Adrenal gland (tissue), 12 donors: ENCODE measurements around the gene DTL. TPM values are rescaled to one million over a fixed set of nuclear protein-coding genes. Genes with fewer than 3 reads are reported as not detected.
A peak's percentile ranks its signal among the peaks of the same experiment; 100 is the strongest.

Source experiments
- DNase-seq, 7 donors: peaks; one replicate each; pipeline ENCODE4 v3.0.0-alpha.2; 2019 to 2020
- H3K27ac ChIP-seq, 5 donors: fragments of 200-600 bp; sonication (generic) in 4 of 5; 1 replicate in 3 of 5; 2 replicates in 2 of 5; pipeline versions ENCODE4 v1.5.1 to v1.8.0; 2016 to 2020; ENCODE audit warnings: mild to moderate bottlenecking in 1 of 5
- H3K27me3 ChIP-seq: fragments of 200-600 bp; 2 replicates; pipeline ENCODE4 v1.8.0; 2021
- H3K36me3 ChIP-seq, 2 donors: fragments of 200-600 bp; replicated peaks in 1 of 2; 1 replicate in 1 of 2; 2 replicates in 1 of 2; pipeline versions ENCODE4 v1.5.1 to v1.8.0; 2018 to 2022
- H3K4me1 ChIP-seq, 2 donors: fragments of 200-600 bp; replicated peaks in 1 of 2; 1 replicate in 1 of 2; 2 replicates in 1 of 2; pipeline versions ENCODE4 v1.5.1 to v1.8.0; 2018 to 2021
- H3K4me3 ChIP-seq, 4 donors: fragments of 200-600 bp; sonication (generic) in 3 of 4; one replicate each; pipeline ENCODE4 v1.5.1; 2016 to 2018
- H3K9me3 ChIP-seq, 3 donors: fragments of 200-600 bp; sonication (generic) in 1 of 3; replicated peaks in 1 of 3; 1 replicate in 2 of 3; 2 replicates in 1 of 3; pipeline versions ENCODE4 v1.5.1 to v1.8.0; 2016 to 2021
- POLR2A ChIP-seq, 2 donors: fragments of 450-650 bp; IDR thresholded peaks; one replicate each; pipeline ENCODE4 v1.6.1; 2017; ENCODE audit warnings: antibody characterized with exemption in 2 of 2, mild to moderate bottlenecking in 2 of 2, moderate library complexity in 1 of 2
- WGBS, 4 donors: extraction: QIAGEN DNeasy Blood & Tissue Kit in 2 of 4; methylation state at CpG; one replicate each; pipeline versions ENCODE4 v1.1.5 to v1.1.7; 2013 to 2017; 5-methylcytosine and 5-hydroxymethylcytosine counted together
- intact Hi-C, 2 donors: fragments of 100-400 bp; cut with DNase I; formaldehyde crosslinking; loops; one replicate each; pipeline versions ENCODE4 v1.14.1 to v1.15.0; 2022 to 2023
- polyA plus RNA-seq, 3 donors: library from polyadenylated mRNA; stranded (reverse); fragments of 200-250 nt in 2 of 3; fragments of 350-450 nt in 1 of 3; fragmentation: Illumina TruSeq in 1 of 3; extraction: RNeasy Lipid Tissue Mini Kit (QIAGEN cat#74804) in 1 of 3; gene quantifications; one replicate each; pipeline ENCODE4 v1.2.3, GENCODE V29; 2013 to 2014
- total RNA-seq, 9 donors: library from RNA; depleted of rRNA in 4 of 9; stranded (reverse); fragments of >200 nt in 4 of 9; fragments of 120-200 nt in 1 of 9; fragmentation: NEBNext Ultra II Directional in 1 of 9; extraction: Animal tissue kit (Norgen Biotek cat#: 25700) in 1 of 9; gene quantifications; one replicate each; pipeline versions ENCODE4 v1.1.0 to v1.2.4, GENCODE V29; 2013 to 2023
- TF ChIP-seq, protein P1 (sequence below), 6 experiments: fragments of 450-650 bp in 4 of 6; fragments of 200-600 bp in 2 of 6; sonication (generic) in 1 of 6; IDR thresholded peaks; 1 replicate in 5 of 6; 2 replicates in 1 of 6; pipeline versions ENCODE4 v1.5.1 to v1.8.0; 2016 to 2021; ENCODE audit warnings: antibody characterized with exemption in 6 of 6, mild to moderate bottlenecking in 2 of 6, moderate library complexity in 1 of 6
- donor health status: healthy with polysubstance abuse.
- donor health status: Bipolar disorder and iron deficiency.
- donor health status: DM: yes; HTN: yes; CAD: no.
- donor health status: DM: no; HTN: no; CAD: no.
- donor health status: DM: no; HTN: no; CAD: no.
- donor health status: DM: yes; HTN: yes; CAD: no.

Gene DTL
- total and polyA plus RNA-seq, 12 donors: 0.06 to 11.4 (median 0.66) TPM

DNA sequence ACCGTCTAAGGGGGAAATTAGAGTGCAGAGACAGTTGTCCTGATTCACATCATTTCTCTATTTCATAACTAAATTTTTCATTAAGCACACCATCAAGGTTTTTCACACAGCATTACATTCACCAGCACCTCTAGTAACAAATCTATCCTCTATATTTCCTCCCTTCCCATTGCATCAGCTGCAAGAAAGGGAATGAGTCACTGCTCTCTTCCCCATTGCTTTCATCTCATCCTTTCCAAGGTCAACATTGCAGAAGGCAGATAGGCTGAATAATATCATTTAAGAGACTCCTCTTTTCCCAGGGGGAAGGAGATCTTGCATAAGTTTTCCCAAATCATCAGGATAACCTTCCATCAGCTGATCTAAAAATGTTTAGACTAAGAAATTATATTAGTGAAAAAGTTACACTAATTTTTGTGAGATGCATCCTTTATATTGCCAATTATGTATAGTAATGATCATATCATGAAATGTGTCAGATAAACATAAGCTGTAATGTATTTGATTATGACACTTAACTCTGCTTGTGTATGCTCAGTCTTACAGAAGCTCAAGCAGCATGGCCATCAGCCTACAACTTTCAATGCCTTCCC is 4.5 kb upstream of the DTL start:
- 47 to 58% (median 48%) methylated on average over 1 of the region's 1 CpG for WGBS, 4 donors
- Histone ChIP-seq H3K27me3 (no peaks in the 10 kb centered on the region), H3K9me3 (no peaks in the 10 kb centered on the region), H3K36me3 (no peaks in the 10 kb centered on the region), H3K27ac (peak overlapping the region in 3 of 5 donors; percentile 18 to 71 (median 66)), H3K4me3 (no peak overlapping the region), H3K4me1 (peaks cover 17 to 33% of the 10 kb centered on the region in 2 donors)
- intact Hi-C loops: loop anchor here in 1 of 2 donors (10.0 kb wide), 1 partner anchor 346 kb away; no protein-coding TSS in a partner anchor
- DNase-seq: peak in 3 of 7 donors; percentile 39 to 44 (median 43)
- TF ChIP-seq POLR2A (IDR thresholded peaks at IDR 0.05): no peak
- TF ChIP-seq, protein P1, sequence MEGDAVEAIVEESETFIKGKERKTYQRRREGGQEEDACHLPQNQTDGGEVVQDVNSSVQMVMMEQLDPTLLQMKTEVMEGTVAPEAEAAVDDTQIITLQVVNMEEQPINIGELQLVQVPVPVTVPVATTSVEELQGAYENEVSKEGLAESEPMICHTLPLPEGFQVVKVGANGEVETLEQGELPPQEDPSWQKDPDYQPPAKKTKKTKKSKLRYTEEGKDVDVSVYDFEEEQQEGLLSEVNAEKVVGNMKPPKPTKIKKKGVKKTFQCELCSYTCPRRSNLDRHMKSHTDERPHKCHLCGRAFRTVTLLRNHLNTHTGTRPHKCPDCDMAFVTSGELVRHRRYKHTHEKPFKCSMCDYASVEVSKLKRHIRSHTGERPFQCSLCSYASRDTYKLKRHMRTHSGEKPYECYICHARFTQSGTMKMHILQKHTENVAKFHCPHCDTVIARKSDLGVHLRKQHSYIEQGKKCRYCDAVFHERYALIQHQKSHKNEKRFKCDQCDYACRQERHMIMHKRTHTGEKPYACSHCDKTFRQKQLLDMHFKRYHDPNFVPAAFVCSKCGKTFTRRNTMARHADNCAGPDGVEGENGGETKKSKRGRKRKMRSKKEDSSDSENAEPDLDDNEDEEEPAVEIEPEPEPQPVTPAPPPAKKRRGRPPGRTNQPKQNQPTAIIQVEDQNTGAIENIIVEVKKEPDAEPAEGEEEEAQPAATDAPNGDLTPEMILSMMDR (IDR thresholded peaks at IDR 0.05): no peak

DNA sequence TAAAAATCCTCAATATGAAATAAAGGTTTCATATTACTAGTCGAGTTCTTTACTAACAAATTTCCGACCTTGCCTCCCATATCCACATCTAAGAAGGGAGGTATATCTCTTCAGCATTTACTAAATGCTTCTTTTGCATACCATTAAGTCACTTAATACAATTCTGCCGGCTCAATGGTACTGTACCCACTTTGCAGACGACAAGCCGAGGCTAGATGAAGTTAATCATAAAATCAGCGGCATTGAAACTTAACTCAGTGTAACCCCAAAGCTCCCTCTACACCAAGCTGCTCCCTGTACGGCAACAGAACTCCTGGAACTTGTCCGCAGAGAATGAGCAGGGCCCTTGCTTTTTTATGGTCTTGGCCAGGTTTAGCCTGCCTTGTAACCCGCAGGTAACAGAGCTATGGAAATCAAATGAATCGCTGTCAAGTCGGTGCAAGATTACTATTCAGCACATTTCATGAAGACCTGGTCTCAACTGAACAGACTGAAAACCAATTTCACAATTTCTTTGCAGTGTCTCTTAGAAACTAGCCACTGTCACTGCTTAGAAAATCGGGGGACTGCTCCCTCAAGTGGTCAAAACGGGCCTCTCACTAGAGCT is 929 bp upstream of the DTL start:
- 1 to 3% (median 2%) methylated on average over 12 to 13 of the region's 13 CpGs for WGBS, 4 donors
- H3K27ac ChIP-seq: peak overlapping the region in 4 of 5 donors; percentile 53 to 93 (median 82)
- H3K4me1 ChIP-seq: peaks cover 22 to 35% of the 10 kb centered on the region in 2 donors
- H3K9me3 ChIP-seq: no peaks in the 10 kb centered on the region
- peak overlapping the region in 3 of 4 donors; percentile 75 to 84 (median 80) for H3K4me3 ChIP-seq
- peak in 1 of 7 donors; percentile 39 for DNase-seq
- H3K27me3 ChIP-seq: no peaks in the 10 kb centered on the region
- H3K36me3 ChIP-seq: no peaks in the 10 kb centered on the region
- intact Hi-C loops: loop anchor here in 1 of 2 donors (10.0 kb wide), 1 partner anchor 350 kb away; no protein-coding TSS in a partner anchor
- TF ChIP-seq, protein P1 (IDR thresholded peaks at IDR 0.05): no peak
- TF ChIP-seq POLR2A (IDR thresholded peaks at IDR 0.05): no peak

DNA sequence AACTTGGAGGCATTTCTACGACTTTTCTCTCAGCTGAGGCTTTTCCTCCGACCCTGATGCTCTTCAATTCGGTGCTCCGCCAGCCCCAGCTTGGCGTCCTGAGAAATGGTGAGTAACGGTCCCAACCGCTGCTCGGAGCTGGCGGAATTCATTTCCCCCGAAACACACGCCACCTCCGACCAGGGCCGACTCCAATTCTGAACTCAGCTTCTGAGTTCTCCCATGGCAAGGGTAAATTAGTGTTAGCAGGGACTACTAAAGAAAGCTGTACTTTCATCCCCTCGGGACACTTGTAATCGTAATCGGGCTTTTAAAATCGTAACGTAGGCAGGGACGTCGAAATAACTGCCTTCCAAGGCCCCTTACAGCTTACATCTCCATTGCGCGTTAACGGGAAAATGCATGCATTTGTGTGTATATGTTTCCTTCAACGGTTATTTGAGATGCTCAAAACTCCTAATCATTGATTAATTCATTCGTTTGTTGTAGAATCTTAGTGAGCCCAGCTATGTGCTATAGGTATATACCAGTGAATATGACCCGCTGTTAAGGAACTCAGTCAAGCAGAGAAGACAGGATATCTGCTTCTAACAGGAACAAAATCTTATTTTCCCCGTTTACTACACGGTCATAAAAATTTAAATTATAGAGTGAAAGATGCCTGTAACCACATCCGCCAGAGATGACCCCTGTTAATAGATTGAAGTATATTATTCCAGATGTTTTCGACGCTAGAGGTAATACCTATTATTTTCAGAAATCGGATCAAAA is 472 bp downstream of the DTL start:
- WGBS, 4 donors: 1% methylated on average over 21 to 32 of the region's 32 CpGs
- no peak for DNase-seq

More for the DNA sequence above, 472 bp downstream of the DTL start:
- H3K9me3 ChIP-seq: no peaks in the 10 kb centered on the region
- H3K27ac ChIP-seq: peak overlapping the region in 3 of 5 donors; percentile 44 to 93 (median 86)
- TF ChIP-seq, protein P1 (IDR thresholded peaks at IDR 0.05): no peak
- no peak for TF ChIP-seq POLR2A (IDR thresholded peaks at IDR 0.05)
- peaks cover 17 to 27% of the 10 kb centered on the region in 2 donors for H3K4me1 ChIP-seq
- H3K4me3 ChIP-seq: peak overlapping the region in 2 of 4 donors; percentile 40 to 75
- intact Hi-C loops: loop anchor here in 1 of 2 donors (10.0 kb wide), 1 partner anchor 351 kb away; no protein-coding TSS in a partner anchor
- no peaks in the 10 kb centered on the region for H3K36me3 ChIP-seq
- H3K27me3 ChIP-seq: no peaks in the 10 kb centered on the region
